ENCODE data around the gene ERF. TPM values are rescaled to one million over a fixed set of nuclear protein-coding genes. Genes with fewer than 3 reads are reported as not detected.
A peak's percentile ranks its signal among the peaks of the same experiment; 100 is the strongest.
"Not testable (repeated sequence)": the region's sequence is repeated elsewhere in the genome, so short reads cannot be mapped to it uniquely, and the experiment has no call there.

Gene ERF
- total and polyA plus RNA-seq, 4 donors, result 24.2 to 53.6 (median 43.0) TPM

GRCh38 chr19:42268704-42269477 lies 14.0 kb upstream of the ERF start, which contains the start of gene CIC:
Gene CIC, plus strand, starts transcription at chr19:42269252. Its CDS starts 2,532 bp downstream, at chr19:42271784.
- peak within 1 kb of the TSS; percentile 96 to 97 for H3K27ac ChIP-seq (ENCODE audit: low read depth in 1 of 2, low read length in 1 of 2)
- peaks cover 0 to 23% (median 8%) of the 10 kb centered on the region in 4 donors for H3K36me3 ChIP-seq (ENCODE audit: control insufficient read depth in 4 of 4, insufficient read depth in 4 of 4, low read length in 4 of 4)
- no peaks in the 10 kb centered on the region for H3K9me3 ChIP-seq (ENCODE audit: control insufficient read depth in 4 of 4, insufficient read depth in 3 of 4, low read length in 3 of 4)
- WGBS, 2 donors, result 0 to 1% methylated on average over 47 to 52 of the region's 52 CpGs
- TF ChIP-seq CTCF (IDR thresholded peaks at IDR 0.05; ENCODE audit: control extremely low read depth, extremely low read depth), result no peak
- peaks cover 0 to 20% (median 9%) of the 10 kb centered on the region in 5 donors for H3K4me1 ChIP-seq (ENCODE audit: control insufficient read depth in 5 of 5, insufficient read depth in 5 of 5, low read length in 5 of 5)
- H3K9ac ChIP-seq (ENCODE audit: insufficient read depth in 1 of 2, low read length in 2 of 2), result peak within 1 kb of the TSS; percentile 92 to 98
- H3K27me3 ChIP-seq (ENCODE audit: control insufficient read depth in 3 of 3, insufficient read depth in 3 of 3, low read length in 2 of 3), result no peaks in the 10 kb centered on the region
- peak; percentile 100 for DNase-seq
- peak within 1 kb of the TSS; percentile 72 for H3K4me3 ChIP-seq
- peak; percentile 87 for ATAC-seq (ENCODE audit: insufficient read depth, low FRiP score)

GRCh38 chr19:42268142-42268703 lies 13.3 kb upstream of the ERF start:
- Histone ChIP-seq H3K9me3 (ENCODE audit: control insufficient read depth in 4 of 4, insufficient read depth in 3 of 4, low read length in 3 of 4) (no peaks in the 10 kb centered on the region), H3K27ac (ENCODE audit: low read depth in 1 of 2, low read length in 1 of 2) (peak overlapping the region; percentile 96 to 97), H3K36me3 (ENCODE audit: control insufficient read depth in 4 of 4, insufficient read depth in 4 of 4, low read length in 4 of 4) (peaks cover 0 to 16% (median 5%) of the 10 kb centered on the region in 4 donors), H3K4me1 (ENCODE audit: control insufficient read depth in 5 of 5, insufficient read depth in 5 of 5, low read length in 5 of 5) (peaks cover 0 to 20% (median 9%) of the 10 kb centered on the region in 5 donors), H3K9ac (ENCODE audit: insufficient read depth in 1 of 2, low read length in 2 of 2) (peak overlapping the region; percentile 92 to 96), H3K27me3 (ENCODE audit: control insufficient read depth in 3 of 3, insufficient read depth in 3 of 3, low read length in 2 of 3) (no peaks in the 10 kb centered on the region), H3K4me3 (peak overlapping the region; percentile 46)
- 0% methylated on average over 46 of the region's 46 CpGs for WGBS, 2 donors
- TF ChIP-seq CTCF (IDR thresholded peaks at IDR 0.05; ENCODE audit: control extremely low read depth, extremely low read depth), result no peak
- peak; percentile 100 for DNase-seq
- peak; percentile 80 for ATAC-seq (ENCODE audit: insufficient read depth, low FRiP score)

- WGBS, 2 donors, result 9% methylated on average over 13 of the region's 13 CpGs
- H3K4me1 ChIP-seq (ENCODE audit: control insufficient read depth in 5 of 5, insufficient read depth in 5 of 5, low read length in 5 of 5), result peaks cover 0 to 20% (median 9%) of the 10 kb centered on the region in 5 donors
- H3K9ac ChIP-seq (ENCODE audit: insufficient read depth in 1 of 2, low read length in 2 of 2), result peak overlapping the region; percentile 85 to 93
- H3K27ac ChIP-seq (ENCODE audit: low read depth in 1 of 2, low read length in 1 of 2), result peak overlapping the region; percentile 94 to 97
- DNase-seq (peak in 2 of 3 donors; percentile 43 to 65), ATAC-seq (ENCODE audit: insufficient read depth, low FRiP score) (no peak)
- peak overlapping the region; percentile 33 for H3K4me3 ChIP-seq
- H3K36me3 ChIP-seq (ENCODE audit: control insufficient read depth in 4 of 4, insufficient read depth in 4 of 4, low read length in 4 of 4), result peaks cover 0 to 11% (median 4%) of the 10 kb centered on the region in 4 donors
- no peaks in the 10 kb centered on the region for H3K27me3 ChIP-seq (ENCODE audit: control insufficient read depth in 3 of 3, insufficient read depth in 3 of 3, low read length in 2 of 3)
- H3K9me3 ChIP-seq (ENCODE audit: control insufficient read depth in 4 of 4, insufficient read depth in 3 of 4, low read length in 3 of 4), result no peaks in the 10 kb centered on the region
- TF ChIP-seq CTCF (IDR thresholded peaks at IDR 0.05; ENCODE audit: control extremely low read depth, extremely low read depth), result no peak
Observed at GRCh38 chr19:42267644-42268141, 12.8 kb upstream of the ERF start.

GRCh38 chr19:42266928-42267603 lies 12.1 kb upstream of the ERF start:
- not testable (repeated sequence) for H3K27me3 ChIP-seq (ENCODE audit: control insufficient read depth in 3 of 3, insufficient read depth in 3 of 3, low read length in 2 of 3); H3K36me3 ChIP-seq (ENCODE audit: control insufficient read depth in 4 of 4, insufficient read depth in 4 of 4, low read length in 4 of 4); H3K4me3 ChIP-seq; ATAC-seq (ENCODE audit: insufficient read depth, low FRiP score); H3K9me3 ChIP-seq (ENCODE audit: control insufficient read depth in 4 of 4, insufficient read depth in 3 of 4, low read length in 3 of 4); DNase-seq; H3K27ac ChIP-seq (ENCODE audit: low read depth in 1 of 2, low read length in 1 of 2)
- Histone ChIP-seq H3K9ac (ENCODE audit: insufficient read depth in 1 of 2, low read length in 2 of 2) (peak overlapping the region in 1 of 2 donors; percentile 93), H3K4me1 (ENCODE audit: control insufficient read depth in 5 of 5, insufficient read depth in 5 of 5, low read length in 5 of 5) (peaks cover 0 to 20% (median 9%) of the 10 kb centered on the region in 5 donors)
- WGBS, 2 donors, result 89 to 92% methylated on average over 22 to 25 of the region's 25 CpGs

GRCh38 chr19:42266105-42266504 lies 11.2 kb upstream of the ERF start:
- peaks cover 0 to 20% (median 8%) of the 10 kb centered on the region in 5 donors for H3K4me1 ChIP-seq (ENCODE audit: control insufficient read depth in 5 of 5, insufficient read depth in 5 of 5, low read length in 5 of 5)
- not testable (repeated sequence) for ATAC-seq (ENCODE audit: insufficient read depth, low FRiP score); H3K27ac ChIP-seq (ENCODE audit: low read depth in 1 of 2, low read length in 1 of 2); H3K27me3 ChIP-seq (ENCODE audit: control insufficient read depth in 3 of 3, insufficient read depth in 3 of 3, low read length in 2 of 3); H3K36me3 ChIP-seq (ENCODE audit: control insufficient read depth in 4 of 4, insufficient read depth in 4 of 4, low read length in 4 of 4); DNase-seq; H3K9me3 ChIP-seq (ENCODE audit: control insufficient read depth in 4 of 4, insufficient read depth in 3 of 4, low read length in 3 of 4); H3K9ac ChIP-seq (ENCODE audit: insufficient read depth in 1 of 2, low read length in 2 of 2); H3K4me3 ChIP-seq
- WGBS, 2 donors, result 93 to 96% methylated on average over 4 of the region's 4 CpGs
